K562 (cell line): Measurements from ENCODE around the gene LAGE3. TPM values are rescaled to one million over a fixed set of nuclear protein-coding genes. Genes with fewer than 3 reads are reported as not detected.

Source experiments
- ATAC-seq: fragments of 200-7000 bp; cut with Tn5 transposase; 3 replicates; pipeline ENCODE4 v1.9.1; 2020; ENCODE audit warnings: moderate library complexity
- BruUV-seq: library from RNA; stranded (reverse); fragments of 400-500 nt; replicated peaks from 2 replicates; lab custom pipeline; 2021; lab: Mats Ljungman, UMichigan
- CTCF ChIA-PET: fragments of 300-600 bp; formaldehyde crosslinking; extraction: SDS; loops from one replicate; lab custom pipeline; 2021; ENCODE audit warnings: low intra/inter-chr PET ratio; lab: Yijun Ruan, JAX
- POLR2A ChIA-PET: fragments of 300-600, 350-650 bp; sonication (Branson Sonifier 250); formaldehyde crosslinking; extraction: SDS; loops from one replicate; lab custom pipeline; 2021; ENCODE audit warnings: antibody characterized with exemption, inconsistent platforms; lab: Yijun Ruan, JAX
- DNase-seq, 4 experiments: peaks; one replicate each; pipeline versions ENCODE4 v3.0.0 to v3.0.0-alpha.2; 2011 to 2018; ENCODE audit warnings: low spot score in 3 of 4, mixed read lengths in 3 of 4; ENCODE audit errors: extremely low read depth in 1 of 4
- FAIRE-seq: peaks from 2 replicates; lab custom pipeline; 2011; peaks lifted over from hg19 to GRCh38; lab: Jason Lieb, UNC
- H2AFZ ChIP-seq: 2 replicates; pipeline ENCODE4 v1.6.0; 2011; ENCODE audit warnings: low read depth, low read length, control low read depth, inconsistent platforms
- H3K27ac ChIP-seq: fragments of 200-600 bp; 3 replicates; pipeline ENCODE4 v1.8.0; 2011; ENCODE audit warnings: low read depth, mild to moderate bottlenecking, control low read depth, inconsistent platforms, low read length, moderate library complexity, mixed read lengths; ENCODE audit errors: extremely low read depth
- H3K27me3 ChIP-seq, 2 experiments: fragments of 300-600 bp in 1 of 2; 2 replicates in 1 of 2; 3 replicates in 1 of 2; pipeline versions ENCODE4 v1.6.0 to v1.8.0; 2011; ENCODE audit warnings: inconsistent platforms in 2 of 2, low read length in 2 of 2, mild to moderate bottlenecking in 1 of 2, mixed read lengths in 1 of 2, moderate library complexity in 1 of 2; ENCODE audit not compliant: control insufficient read depth in 2 of 2, insufficient read depth in 2 of 2
- H3K36me3 ChIP-seq: fragments of 300-600 bp; 3 replicates; pipeline ENCODE4 v1.8.0; 2011; ENCODE audit warnings: mild to moderate bottlenecking, low read length, inconsistent platforms; ENCODE audit not compliant: control insufficient read depth, insufficient read depth
- H3K4me1 ChIP-seq, 2 experiments: fragments of 200-600 bp in 1 of 2; replicated peaks in 1 of 2; 2 replicates in 1 of 2; 3 replicates in 1 of 2; pipeline versions ENCODE4 v1.5.1 to v1.8.0; 2011; ENCODE audit warnings: inconsistent platforms in 2 of 2, low read length in 2 of 2, mild to moderate bottlenecking in 1 of 2, mixed read lengths in 1 of 2, moderate library complexity in 1 of 2; ENCODE audit not compliant: control insufficient read depth in 2 of 2, insufficient read depth in 2 of 2
- H3K4me2 ChIP-seq: 2 replicates; pipeline ENCODE4 v1.6.1; 2011; ENCODE audit warnings: low read length, control low read depth, inconsistent platforms, mixed read lengths; ENCODE audit not compliant: insufficient read depth
- H3K4me3 ChIP-seq: fragments of 200-600 bp; sonication (generic), shearing (Covaris generic); 2 replicates; pipeline ENCODE4 v1.5.1; 2016; ENCODE audit warnings: control low read depth, inconsistent platforms
- H3K79me2 ChIP-seq: fragments of 200-600 bp; 3 replicates; pipeline ENCODE4 v1.8.0; 2011; ENCODE audit warnings: low read length, inconsistent platforms; ENCODE audit not compliant: control insufficient read depth, insufficient read depth
- H3K9ac ChIP-seq, 2 experiments: 2 replicates each; pipeline versions ENCODE4 v1.6.0 to v1.6.1; 2011; ENCODE audit warnings: low read depth in 2 of 2, low read length in 2 of 2, control low read depth in 1 of 2, inconsistent platforms in 1 of 2, mild to moderate bottlenecking in 1 of 2, mixed read lengths in 1 of 2; ENCODE audit not compliant: insufficient read depth in 1 of 2
- H3K9me1 ChIP-seq: one replicate; pipeline ENCODE4 v1.6.0; 2011; ENCODE audit warnings: inconsistent platforms, mild to moderate bottlenecking, low read length, moderate library complexity; ENCODE audit not compliant: control insufficient read depth, insufficient read depth
- H3K9me3 ChIP-seq: replicated peaks from 2 replicates; pipeline ENCODE4 v1.5.1; 2011; ENCODE audit warnings: low read depth, low read length, inconsistent platforms; ENCODE audit not compliant: control insufficient read depth, insufficient read depth
- H4K20me1 ChIP-seq: replicated peaks from 2 replicates; pipeline ENCODE4 v1.6.1; 2011; ENCODE audit warnings: low read length, inconsistent platforms, mixed read lengths; ENCODE audit not compliant: control insufficient read depth, insufficient read depth
- NRF1 ChIP-seq, 2 experiments: fragments of 450-650 bp; IDR thresholded peaks in 1 of 2; conservative IDR thresholded peaks in 1 of 2; 2 replicates each; pipeline ENCODE4 v1.6.1; 2014; ENCODE audit warnings: mild to moderate bottlenecking in 2 of 2
- RBFOX2 ChIP-seq: fragments of 200-400 bp; formaldehyde crosslinking; IDR thresholded peaks from 2 replicates; pipeline ENCODE4 v1.6.1; 2017; ENCODE audit warnings: low read depth, mild to moderate bottlenecking, low read length, moderate library complexity
- TCFL5 ChIP-seq: fragments of 250-450 bp; sonication (Bioruptor Pico); conservative IDR thresholded peaks from 2 replicates; pipeline ENCODE4 v1.6.1; 2021; ENCODE audit warnings: mild to moderate bottlenecking, moderate library complexity, matching md5 sums
- WGBS: fragments of 100-300 bp; shearing (Covaris generic); methylation state at CpG from one replicate; pipeline ENCODE4 v1.1.6; 2016; ENCODE audit warnings: low coverage, mixed read lengths; ENCODE audit not compliant: insufficient coverage; ENCODE audit errors: missing lambda C conversion rate; 5-methylcytosine and 5-hydroxymethylcytosine counted together
- in situ Hi-C: fragments of 300-500 bp; cut with MboI; formaldehyde crosslinking; loops from 4 replicates; pipeline ENCODE4 v1.15.0; 2018; ENCODE audit warnings: inconsistent platforms, mixed read lengths
- intact Hi-C: fragments of 100-400 bp; cut with micrococcal nuclease; formaldehyde crosslinking; loops from 2 replicates; pipeline ENCODE4 v1.14.2; 2022
- polyA plus RNA-seq, 8 experiments: library from polyadenylated mRNA; depleted of rRNA in 4 of 8; stranded (reverse) in 5 of 8; unstranded in 3 of 8; fragments of >200 nt; fragmentation: Nextera tagmentation in 2 of 8; fragmentation: Illumina TruSeq in 1 of 8; extraction: Ambion mirVana in 2 of 8; extraction: Trizol in 1 of 8; gene quantifications; 2 replicates each; pipeline versions ENCODE4 v1.2.1 to v1.2.3, GENCODE V29; 2011 to 2014; ENCODE audit warnings: inconsistent platforms in 1 of 8, missing spikeins in 1 of 8
- total RNA-seq, 7 experiments: library from RNA; depleted of rRNA in 6 of 7; stranded (reverse); fragments of >200 nt in 6 of 7; fragmentation: Illumina TruSeq in 2 of 7; extraction: Trizol in 2 of 7; gene quantifications; 2 replicates each; pipeline versions ENCODE4 v1.2.1 to v1.2.3, GENCODE V29; 2011 to 2021; ENCODE audit warnings: low replicate concordance in 1 of 7

The LAGE3 gene
- total and polyA plus RNA-seq, 9 of the 15 experiments (the other 6 are each of a cell fraction or from before 2014, with no cell fraction given): 28.2 to 125 (median 35.8) TPM

- Histone ChIP-seq H3K4me2 (no peak overlapping the region), H4K20me1 (peaks cover 3% of the 10 kb centered on the region; the same call in 1 of the 2 replicates), H3K9me3 (no peaks in the 10 kb centered on the region), H3K9ac (no peak overlapping the region; a peak in 1 of 4 replicates), H3K4me1 (peaks cover 23 to 66% of the 10 kb centered on the region in 2 experiments; a peak in 4 of 5 replicates), H2AFZ (no peak overlapping the region), H3K36me3 (peaks cover 64% of the 10 kb centered on the region; the same call in 2 of the 3 replicates), H3K9me1 (peaks cover under 1% of the 10 kb centered on the region), H3K4me3 (no peak overlapping the region)
- in situ Hi-C loops: no loop called here
- FAIRE-seq (no peak), ATAC-seq (no peak), DNase-seq (no peak)
- POLR2A ChIA-PET: no interaction called here
- no TSS peak for BruUV-seq
- intact Hi-C loops: no loop called here
- no peak for TF ChIP-seq NRF1 (conservative IDR thresholded peaks at IDR 0.05 in 1 of 2, IDR thresholded peaks at IDR 0.05 in 1 of 2)
- TF ChIP-seq, all 486 proteins: peak for 0
- H3K79me2 ChIP-seq: peaks cover 41% of the 10 kb centered on the region
- CTCF ChIA-PET: no interaction called here
- no peaks in the 10 kb centered on the region for H3K27me3 ChIP-seq
- 79% methylated on average over 2 of the region's 7 CpGs for WGBS
- H3K27ac ChIP-seq: no peak overlapping the region
Observed at GRCh38 chrX:154433605-154434004, 45.5 kb downstream of the LAGE3 start.

GRCh38 chrX:154432210-154432609 is 46.9 kb downstream of the LAGE3 start:
- no peak for DNase-seq
- H3K36me3 ChIP-seq: peaks cover 60% of the 10 kb centered on the region; the same call in 2 of the 3 replicates
- H3K4me2 ChIP-seq: no peak overlapping the region
- intact Hi-C loops: no loop called here
- no peak for ATAC-seq
- no peak for FAIRE-seq
- H3K27me3 ChIP-seq: no peaks in the 10 kb centered on the region
- no peaks in the 10 kb centered on the region for H3K9me3 ChIP-seq
- H4K20me1 ChIP-seq: no peaks in the 10 kb centered on the region
- BruUV-seq: no TSS peak
- H3K4me3 ChIP-seq: no peak overlapping the region
- H3K9ac ChIP-seq: peak overlapping the region in 1 of 2 experiments; percentile 35; a peak in 1 of 4 replicates
- POLR2A ChIA-PET: interaction anchor here (0.9 kb wide), 1 partner anchor 13 kb away, joined by 3 read pairs; no protein-coding TSS in a partner anchor
- H2AFZ ChIP-seq: no peak overlapping the region
- 91% methylated on average over 7 of the region's 8 CpGs for WGBS
- H3K9me1 ChIP-seq: no peaks in the 10 kb centered on the region
- CTCF ChIA-PET: no interaction called here
- H3K4me1 ChIP-seq: peaks cover 26 to 64% of the 10 kb centered on the region in 2 experiments; a peak in 4 of 5 replicates
- in situ Hi-C loops: no loop called here
- H3K27ac ChIP-seq: no peak overlapping the region
- peak; percentile 46; the same call in 1 of the 2 replicates for TF ChIP-seq RBFOX2
- no peak for TF ChIP-seq TCFL5 (CRISPR knock-in tag)
- H3K79me2 ChIP-seq: peaks cover 37% of the 10 kb centered on the region
